Endothelial cell (in vitro differentiated cells): ENCODE measurements around the gene TEKT5. TPM values are rescaled to one million over a fixed set of nuclear protein-coding genes. Genes with fewer than 3 reads are reported as not detected.

Experiments used
- DNase-seq: peaks from one replicate; pipeline ENCODE4 v3.0.0; 2021; ENCODE audit warnings: low spot score
- H3K27ac Mint-ChIP-seq: one replicate; pipeline ENCODE4 v1.8.0; 2021; ENCODE audit warnings: mixed read lengths, inconsistent platforms; ENCODE audit not compliant: unreplicated experiment
- H3K27me3 Mint-ChIP-seq: one replicate; pipeline ENCODE4 v1.8.0; 2021; ENCODE audit warnings: mild to moderate bottlenecking, moderate library complexity, mixed read lengths, inconsistent platforms; ENCODE audit not compliant: unreplicated experiment
- H3K36me3 Mint-ChIP-seq: one replicate; pipeline ENCODE4 v1.8.0; 2021; ENCODE audit warnings: mild to moderate bottlenecking, low read depth, mixed read lengths, inconsistent platforms; ENCODE audit not compliant: unreplicated experiment
- H3K4me1 Mint-ChIP-seq: one replicate; pipeline ENCODE4 v1.8.0; 2021; ENCODE audit warnings: mild to moderate bottlenecking, mixed read lengths, inconsistent platforms; ENCODE audit not compliant: unreplicated experiment
- H3K4me3 Mint-ChIP-seq: one replicate; pipeline ENCODE4 v1.8.0; 2021; ENCODE audit warnings: mild to moderate bottlenecking, mixed read lengths, inconsistent platforms; ENCODE audit not compliant: unreplicated experiment
- H3K9me3 Mint-ChIP-seq: one replicate; pipeline ENCODE4 v1.8.0; 2021; ENCODE audit warnings: mixed read lengths, inconsistent platforms; ENCODE audit not compliant: unreplicated experiment
- total RNA-seq: library from RNA; stranded (reverse); fragmentation: NEBNext Ultra II Directional; extraction: Animal tissue kit (Norgen Biotek cat#: 25700); gene quantifications from one replicate; pipeline ENCODE4 v1.2.1, GENCODE V29; 2021; ENCODE audit not compliant: unreplicated experiment
- TF ChIP-seq, protein P1 (sequence below): fragments of 200-600 bp; sonication (generic); IDR thresholded peaks from one replicate; pipeline ENCODE4 v1.5.0; 2021; ENCODE audit warnings: antibody characterized with exemption; ENCODE audit not compliant: unreplicated experiment

Gene TEKT5
- total RNA-seq, 1 donor from 2014 or later, result 0.64 TPM

DNA sequence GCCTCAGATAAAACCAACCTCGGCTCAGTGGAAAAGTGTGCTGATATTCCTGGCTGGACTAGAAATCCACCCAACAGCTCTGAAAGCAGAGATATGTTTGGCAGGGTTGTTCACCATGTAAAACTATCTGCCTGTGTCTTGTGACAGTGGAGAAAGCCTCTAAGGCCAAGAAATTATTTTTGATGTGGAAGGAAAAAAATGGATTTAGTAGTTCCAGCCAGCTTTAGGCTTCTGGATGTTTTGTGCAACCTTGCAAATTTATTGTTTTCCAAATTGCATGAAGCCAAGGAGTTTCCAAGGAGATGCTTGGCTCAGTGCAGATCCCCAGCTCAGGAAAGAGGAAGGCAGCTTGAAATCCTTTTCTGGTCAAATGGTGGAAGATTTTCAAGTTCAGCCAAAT lies 31.6 kb downstream of the TEKT5 start:
- Mint-ChIP-seq H3K9me3 (no peaks in the 10 kb centered on the region), H3K27me3 (peaks cover 4% of the 10 kb centered on the region), H3K36me3 (no peaks in the 10 kb centered on the region), H3K4me3 (no peak overlapping the region), H3K27ac (no peak overlapping the region), H3K4me1 (no peaks in the 10 kb centered on the region)
- DNase-seq, result no peak
- TF ChIP-seq, protein P1, sequence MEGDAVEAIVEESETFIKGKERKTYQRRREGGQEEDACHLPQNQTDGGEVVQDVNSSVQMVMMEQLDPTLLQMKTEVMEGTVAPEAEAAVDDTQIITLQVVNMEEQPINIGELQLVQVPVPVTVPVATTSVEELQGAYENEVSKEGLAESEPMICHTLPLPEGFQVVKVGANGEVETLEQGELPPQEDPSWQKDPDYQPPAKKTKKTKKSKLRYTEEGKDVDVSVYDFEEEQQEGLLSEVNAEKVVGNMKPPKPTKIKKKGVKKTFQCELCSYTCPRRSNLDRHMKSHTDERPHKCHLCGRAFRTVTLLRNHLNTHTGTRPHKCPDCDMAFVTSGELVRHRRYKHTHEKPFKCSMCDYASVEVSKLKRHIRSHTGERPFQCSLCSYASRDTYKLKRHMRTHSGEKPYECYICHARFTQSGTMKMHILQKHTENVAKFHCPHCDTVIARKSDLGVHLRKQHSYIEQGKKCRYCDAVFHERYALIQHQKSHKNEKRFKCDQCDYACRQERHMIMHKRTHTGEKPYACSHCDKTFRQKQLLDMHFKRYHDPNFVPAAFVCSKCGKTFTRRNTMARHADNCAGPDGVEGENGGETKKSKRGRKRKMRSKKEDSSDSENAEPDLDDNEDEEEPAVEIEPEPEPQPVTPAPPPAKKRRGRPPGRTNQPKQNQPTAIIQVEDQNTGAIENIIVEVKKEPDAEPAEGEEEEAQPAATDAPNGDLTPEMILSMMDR, result no peak

DNA sequence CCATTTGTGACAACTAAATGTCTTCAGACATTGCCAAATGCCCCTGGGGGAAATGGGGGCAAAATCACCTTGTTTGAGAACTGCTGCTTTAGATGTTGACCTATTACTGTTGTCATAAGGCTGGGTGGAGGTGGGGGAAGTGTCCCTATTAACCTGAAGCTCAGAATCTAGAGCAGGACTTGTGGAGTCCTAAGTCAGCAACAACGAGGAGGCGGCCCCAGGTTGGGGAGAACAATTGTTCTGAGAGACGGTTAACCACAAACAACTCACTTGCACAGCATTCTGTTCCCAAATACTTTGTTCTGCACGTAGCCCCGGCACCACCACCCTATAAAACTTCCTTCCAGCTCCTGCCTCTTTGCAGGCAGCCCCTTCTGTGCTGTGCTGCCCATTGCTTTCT lies 32.5 kb downstream of the TEKT5 start:
- Mint-ChIP-seq H3K4me1 (no peaks in the 10 kb centered on the region), H3K36me3 (no peaks in the 10 kb centered on the region), H3K27ac (no peak overlapping the region), H3K4me3 (no peak overlapping the region), H3K27me3 (peaks cover 4% of the 10 kb centered on the region), H3K9me3 (no peaks in the 10 kb centered on the region)
- TF ChIP-seq, protein P1, result no peak
- no peak for DNase-seq

DNA sequence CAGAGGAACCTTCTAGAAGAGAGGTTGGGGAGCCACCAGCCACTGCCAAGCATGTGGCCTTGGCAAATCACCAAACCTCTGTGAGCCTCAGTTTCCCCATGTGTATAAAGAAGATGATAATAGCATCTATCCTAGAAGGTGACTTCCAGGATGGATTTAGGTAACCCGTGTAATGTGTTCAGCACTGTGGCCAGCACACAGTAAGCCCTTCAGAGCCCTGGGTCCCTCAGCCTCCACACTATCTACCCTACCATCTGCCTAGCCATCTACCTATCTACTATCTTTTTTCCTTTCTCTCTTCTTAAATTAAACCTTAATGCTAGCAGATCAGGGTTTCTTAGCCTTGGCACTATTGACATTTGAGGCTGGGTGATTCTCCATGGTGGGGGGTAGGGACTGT lies 33.0 kb downstream of the TEKT5 start:
- H3K27me3 Mint-ChIP-seq, result peaks cover 4% of the 10 kb centered on the region
- no peak for DNase-seq
- H3K27ac Mint-ChIP-seq, result no peak overlapping the region
- TF ChIP-seq, protein P1, result no peak
- H3K4me1 Mint-ChIP-seq, result no peaks in the 10 kb centered on the region
- H3K9me3 Mint-ChIP-seq, result no peaks in the 10 kb centered on the region
- no peak overlapping the region for H3K4me3 Mint-ChIP-seq
- no peaks in the 10 kb centered on the region for H3K36me3 Mint-ChIP-seq

DNA sequence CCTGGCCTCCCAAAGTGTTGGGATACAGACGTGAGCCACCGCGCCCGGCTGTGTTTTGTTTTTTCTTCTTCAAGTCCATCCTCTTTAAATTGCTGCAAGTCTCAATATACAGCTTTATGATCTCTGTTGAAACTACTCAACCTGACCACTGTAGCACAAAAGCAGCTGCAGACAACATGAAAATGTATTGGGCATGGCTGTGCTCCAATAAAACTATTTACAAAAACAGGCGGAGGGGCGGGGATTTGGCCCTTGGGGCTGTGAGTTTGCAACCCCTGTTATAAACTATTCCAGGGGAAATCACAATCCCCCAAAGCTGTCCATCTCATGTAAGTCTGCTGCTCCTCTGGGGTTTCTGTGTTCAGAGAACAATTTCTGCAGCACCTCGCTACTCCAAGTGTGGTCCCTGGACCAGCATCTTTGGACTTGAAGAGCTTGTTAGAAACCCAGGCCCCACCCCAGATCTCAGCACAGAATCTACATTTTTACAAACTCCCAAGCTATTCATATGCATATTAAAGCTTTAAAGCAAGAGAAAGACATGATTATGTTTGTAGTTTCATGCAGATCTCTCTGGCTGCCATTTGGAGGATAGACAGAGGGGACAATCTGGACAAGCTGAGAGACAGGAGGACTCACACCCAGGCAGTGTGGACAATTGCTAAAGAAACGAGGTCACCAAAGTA lies 33.6 kb downstream of the TEKT5 start:
- no peak overlapping the region for H3K4me3 Mint-ChIP-seq
- no peaks in the 10 kb centered on the region for H3K4me1 Mint-ChIP-seq
- TF ChIP-seq, protein P1, result no peak
- H3K36me3 Mint-ChIP-seq, result no peaks in the 10 kb centered on the region
- no peaks in the 10 kb centered on the region for H3K9me3 Mint-ChIP-seq
- H3K27ac Mint-ChIP-seq, result no peak overlapping the region
- peaks cover 4% of the 10 kb centered on the region for H3K27me3 Mint-ChIP-seq
- DNase-seq, result no peak

DNA sequence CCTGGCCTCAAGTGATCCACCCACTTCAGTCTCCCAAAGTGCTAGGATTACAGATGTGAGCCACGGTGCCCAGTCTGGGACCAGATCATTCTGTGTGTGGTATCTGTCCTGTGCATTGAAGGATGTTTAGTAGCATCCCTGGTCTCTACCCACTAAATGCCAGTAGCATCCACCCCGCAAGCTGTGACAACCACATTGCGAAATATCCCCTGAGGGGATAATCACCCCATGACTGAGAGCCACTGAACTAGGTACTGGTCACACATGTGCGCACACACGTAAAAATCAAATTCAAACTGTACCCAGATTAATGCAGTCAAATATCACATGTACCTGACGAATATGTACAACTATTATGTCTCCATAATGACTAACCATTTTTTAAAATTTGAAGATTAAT lies 35.8 kb downstream of the TEKT5 start:
- no peaks in the 10 kb centered on the region for H3K4me1 Mint-ChIP-seq
- no peak overlapping the region for H3K27ac Mint-ChIP-seq

More for the DNA sequence above, 35.8 kb downstream of the TEKT5 start:
- peaks cover 4% of the 10 kb centered on the region for H3K27me3 Mint-ChIP-seq
- H3K4me3 Mint-ChIP-seq, result no peak overlapping the region
- no peak for DNase-seq
- H3K36me3 Mint-ChIP-seq, result no peaks in the 10 kb centered on the region
- TF ChIP-seq, protein P1, result no peak
- no peaks in the 10 kb centered on the region for H3K9me3 Mint-ChIP-seq
